Erythroblast (primary cell): ENCODE data around the gene CACNA1H.

Experiments
- DNase-seq, 2 experiments: peaks; one replicate each; lab custom pipeline; 2025; lab: John Stamatoyannopoulos, UW
- GATA1 ChIP-seq: IDR thresholded peaks from 2 replicates; pipeline ENCODE4 v1.6.1; 2011; ENCODE audit warnings: low read depth, mild to moderate bottlenecking, control low read depth, low read length, moderate library complexity
- POLR2A ChIP-seq: IDR thresholded peaks from 2 replicates; pipeline ENCODE4 v1.6.1; 2011; ENCODE audit warnings: mild to moderate bottlenecking, low read length

CACNA1H gene

GRCh38 chr16:1127971-1128715 is 24.8 kb upstream of the CACNA1H start:
- no peak for TF ChIP-seq POLR2A
- no peak for TF ChIP-seq GATA1
- no peak for DNase-seq

- no peak for DNase-seq
- TF ChIP-seq POLR2A (no peak), GATA1 (no peak)
Measured at GRCh38 chr16:1129106-1129960, 23.6 kb upstream of the CACNA1H start.

- TF ChIP-seq GATA1 (no peak), POLR2A (no peak)
- DNase-seq: no peak
Measured at GRCh38 chr16:1130382-1130781, 22.5 kb upstream of the CACNA1H start.

GRCh38 chr16:1131378-1131994 is 21.4 kb upstream of the CACNA1H start:
- TF ChIP-seq POLR2A: no peak
- TF ChIP-seq GATA1: no peak

GRCh38 chr16:1132431-1132830 is 20.5 kb upstream of the CACNA1H start:
- no peak for DNase-seq
- TF ChIP-seq GATA1: no peak
- TF ChIP-seq POLR2A: no peak

More at GRCh38 chr16:1131378-1131994, 21.4 kb upstream of the CACNA1H start:
- DNase-seq: no peak

GRCh38 chr16:1133271-1133670 is 19.6 kb upstream of the CACNA1H start:
- TF ChIP-seq POLR2A (no peak), GATA1 (no peak)
- DNase-seq: no peak

GRCh38 chr16:1133810-1134520 is 18.9 kb upstream of the CACNA1H start:
- no peak for DNase-seq
- TF ChIP-seq POLR2A: no peak
- no peak for TF ChIP-seq GATA1

- TF ChIP-seq GATA1 (no peak), POLR2A (no peak)
- DNase-seq: no peak
Measured at GRCh38 chr16:1134776-1135458, 18.0 kb upstream of the CACNA1H start.

GRCh38 chr16:1135459-1135825 is 17.5 kb upstream of the CACNA1H start:
- no peak for DNase-seq
- no peak for TF ChIP-seq GATA1
- TF ChIP-seq POLR2A: no peak

GRCh38 chr16:1137604-1138003 is 15.3 kb upstream of the CACNA1H start:
- no peak for DNase-seq
- TF ChIP-seq POLR2A (no peak), GATA1 (no peak)

- TF ChIP-seq POLR2A: no peak
- no peak for TF ChIP-seq GATA1
Measured at GRCh38 chr16:1140582-1141162, 12.2 kb upstream of the CACNA1H start.

GRCh38 chr16:1141191-1141590 is 11.7 kb upstream of the CACNA1H start:
- no peak for TF ChIP-seq POLR2A
- no peak for TF ChIP-seq GATA1
- no peak for DNase-seq

More at GRCh38 chr16:1140582-1141162, 12.2 kb upstream of the CACNA1H start:
- no peak for DNase-seq

GRCh38 chr16:1141716-1142115 is 11.2 kb upstream of the CACNA1H start:
- DNase-seq: no peak
- TF ChIP-seq POLR2A: no peak
